K562 (cell line): ENCODE data around the gene INTS1. TPM values are rescaled to one million over a fixed set of nuclear protein-coding genes. Genes with fewer than 3 reads are reported as not detected.
A peak's percentile ranks its signal among the peaks of the same experiment; 100 is the strongest.

Experiments used
- ATAC-seq: fragments of 200-7000 bp; cut with Tn5 transposase; 3 replicates; pipeline ENCODE4 v1.9.1; 2020; ENCODE audit warnings: moderate library complexity
- BruUV-seq: library from RNA; stranded (reverse); fragments of 400-500 nt; replicated peaks from 2 replicates; lab custom pipeline; 2021; lab: Mats Ljungman, UMichigan
- CTCF ChIA-PET: fragments of 300-600 bp; formaldehyde crosslinking; extraction: SDS; loops from one replicate; lab custom pipeline; 2021; ENCODE audit warnings: low intra/inter-chr PET ratio; lab: Yijun Ruan, JAX
- POLR2A ChIA-PET: fragments of 300-600, 350-650 bp; sonication (Branson Sonifier 250); formaldehyde crosslinking; extraction: SDS; loops from one replicate; lab custom pipeline; 2021; ENCODE audit warnings: antibody characterized with exemption, inconsistent platforms; lab: Yijun Ruan, JAX
- DNase-seq, 4 experiments: peaks; one replicate each; pipeline versions ENCODE4 v3.0.0 to v3.0.0-alpha.2; 2011 to 2018; ENCODE audit warnings: low spot score in 3 of 4, mixed read lengths in 3 of 4; ENCODE audit errors: extremely low read depth in 1 of 4
- FAIRE-seq: peaks from 2 replicates; lab custom pipeline; 2011; peaks lifted over from hg19 to GRCh38; lab: Jason Lieb, UNC
- H2AFZ ChIP-seq: 2 replicates; pipeline ENCODE4 v1.6.0; 2011; ENCODE audit warnings: low read depth, low read length, control low read depth, inconsistent platforms
- H3K27ac ChIP-seq: fragments of 200-600 bp; 3 replicates; pipeline ENCODE4 v1.8.0; 2011; ENCODE audit warnings: low read depth, mild to moderate bottlenecking, control low read depth, inconsistent platforms, low read length, moderate library complexity, mixed read lengths; ENCODE audit errors: extremely low read depth
- H3K27me3 ChIP-seq, 2 experiments: fragments of 300-600 bp in 1 of 2; 2 replicates in 1 of 2; 3 replicates in 1 of 2; pipeline versions ENCODE4 v1.6.0 to v1.8.0; 2011; ENCODE audit warnings: inconsistent platforms in 2 of 2, low read length in 2 of 2, mild to moderate bottlenecking in 1 of 2, mixed read lengths in 1 of 2, moderate library complexity in 1 of 2; ENCODE audit not compliant: control insufficient read depth in 2 of 2, insufficient read depth in 2 of 2
- H3K36me3 ChIP-seq: fragments of 300-600 bp; 3 replicates; pipeline ENCODE4 v1.8.0; 2011; ENCODE audit warnings: mild to moderate bottlenecking, low read length, inconsistent platforms; ENCODE audit not compliant: control insufficient read depth, insufficient read depth
- H3K4me1 ChIP-seq, 2 experiments: fragments of 200-600 bp in 1 of 2; replicated peaks in 1 of 2; 2 replicates in 1 of 2; 3 replicates in 1 of 2; pipeline versions ENCODE4 v1.5.1 to v1.8.0; 2011; ENCODE audit warnings: inconsistent platforms in 2 of 2, low read length in 2 of 2, mild to moderate bottlenecking in 1 of 2, mixed read lengths in 1 of 2, moderate library complexity in 1 of 2; ENCODE audit not compliant: control insufficient read depth in 2 of 2, insufficient read depth in 2 of 2
- H3K4me2 ChIP-seq: 2 replicates; pipeline ENCODE4 v1.6.1; 2011; ENCODE audit warnings: low read length, control low read depth, inconsistent platforms, mixed read lengths; ENCODE audit not compliant: insufficient read depth
- H3K4me3 ChIP-seq: fragments of 200-600 bp; sonication (generic), shearing (Covaris generic); 2 replicates; pipeline ENCODE4 v1.5.1; 2016; ENCODE audit warnings: control low read depth, inconsistent platforms
- H3K79me2 ChIP-seq: fragments of 200-600 bp; 3 replicates; pipeline ENCODE4 v1.8.0; 2011; ENCODE audit warnings: low read length, inconsistent platforms; ENCODE audit not compliant: control insufficient read depth, insufficient read depth
- H3K9ac ChIP-seq, 2 experiments: 2 replicates each; pipeline versions ENCODE4 v1.6.0 to v1.6.1; 2011; ENCODE audit warnings: low read depth in 2 of 2, low read length in 2 of 2, control low read depth in 1 of 2, inconsistent platforms in 1 of 2, mild to moderate bottlenecking in 1 of 2, mixed read lengths in 1 of 2; ENCODE audit not compliant: insufficient read depth in 1 of 2
- H3K9me1 ChIP-seq: one replicate; pipeline ENCODE4 v1.6.0; 2011; ENCODE audit warnings: inconsistent platforms, mild to moderate bottlenecking, low read length, moderate library complexity; ENCODE audit not compliant: control insufficient read depth, insufficient read depth
- H3K9me3 ChIP-seq: replicated peaks from 2 replicates; pipeline ENCODE4 v1.5.1; 2011; ENCODE audit warnings: low read depth, low read length, inconsistent platforms; ENCODE audit not compliant: control insufficient read depth, insufficient read depth
- H4K20me1 ChIP-seq: replicated peaks from 2 replicates; pipeline ENCODE4 v1.6.1; 2011; ENCODE audit warnings: low read length, inconsistent platforms, mixed read lengths; ENCODE audit not compliant: control insufficient read depth, insufficient read depth
- CBX2 ChIP-seq: fragments of 200-600 bp; sonication (generic); IDR thresholded peaks from one replicate; pipeline ENCODE4 v1.6.1; 2012; ENCODE audit warnings: mild to moderate bottlenecking, low read length, inconsistent platforms; ENCODE audit not compliant: insufficient read depth, poor library complexity, severe bottlenecking
- HLTF ChIP-seq: fragments of 450-650 bp; IDR thresholded peaks from 2 replicates; pipeline ENCODE4 v1.6.1; 2016
- HOXB6 ChIP-seq: fragments of 250-450 bp; sonication (Bioruptor Pico); IDR thresholded peaks from 2 replicates; pipeline ENCODE4 v1.5.1; 2022; ENCODE audit warnings: mild to moderate bottlenecking, borderline replicate concordance
- NONO ChIP-seq, 2 experiments: fragments of 200-400 bp in 1 of 2; fragments of 450-650 bp in 1 of 2; formaldehyde crosslinking in 1 of 2; IDR thresholded peaks; 2 replicates each; pipeline ENCODE4 v1.6.1; 2017; ENCODE audit warnings: low read depth in 2 of 2, mild to moderate bottlenecking in 2 of 2, moderate library complexity in 2 of 2, low read length in 1 of 2
- POLR2G ChIP-seq: fragments of 200-400 bp; formaldehyde crosslinking; IDR thresholded peaks from 2 replicates; pipeline ENCODE4 v1.6.1; 2017; ENCODE audit warnings: low read depth, mild to moderate bottlenecking, antibody characterized with exemption, low read length, moderate library complexity
- ZNF263 ChIP-seq: sonication (generic); formaldehyde crosslinking; IDR thresholded peaks from 2 replicates; pipeline ENCODE4 v1.8.0; 2022; ENCODE audit warnings: mild to moderate bottlenecking, missing genetic modification reagents, borderline replicate concordance
- ZNF407 ChIP-seq: fragments of 450-650 bp; IDR thresholded peaks from 2 replicates; pipeline ENCODE4 v1.6.1; 2016; ENCODE audit warnings: low read depth
- ZNF699 ChIP-seq: fragments of 250-450 bp; sonication (Bioruptor Pico); IDR thresholded peaks from 2 replicates; pipeline ENCODE4 v1.8.0; 2021; ENCODE audit warnings: mild to moderate bottlenecking, moderate library complexity; ENCODE audit not compliant: insufficient replicate concordance
- WGBS: fragments of 100-300 bp; shearing (Covaris generic); methylation state at CpG from one replicate; pipeline ENCODE4 v1.1.6; 2016; ENCODE audit warnings: low coverage, mixed read lengths; ENCODE audit not compliant: insufficient coverage; ENCODE audit errors: missing lambda C conversion rate; 5-methylcytosine and 5-hydroxymethylcytosine counted together
- in situ Hi-C: fragments of 300-500 bp; cut with MboI; formaldehyde crosslinking; loops from 4 replicates; pipeline ENCODE4 v1.15.0; 2018; ENCODE audit warnings: inconsistent platforms, mixed read lengths
- intact Hi-C: fragments of 100-400 bp; cut with micrococcal nuclease; formaldehyde crosslinking; loops from 2 replicates; pipeline ENCODE4 v1.14.2; 2022
- polyA plus RNA-seq, 8 experiments: library from polyadenylated mRNA; depleted of rRNA in 4 of 8; stranded (reverse) in 5 of 8; unstranded in 3 of 8; fragments of >200 nt; fragmentation: Nextera tagmentation in 2 of 8; fragmentation: Illumina TruSeq in 1 of 8; extraction: Ambion mirVana in 2 of 8; extraction: Trizol in 1 of 8; gene quantifications; 2 replicates each; pipeline versions ENCODE4 v1.2.1 to v1.2.3, GENCODE V29; 2011 to 2014; ENCODE audit warnings: inconsistent platforms in 1 of 8, missing spikeins in 1 of 8
- total RNA-seq, 7 experiments: library from RNA; depleted of rRNA in 6 of 7; stranded (reverse); fragments of >200 nt in 6 of 7; fragmentation: Illumina TruSeq in 2 of 7; extraction: Trizol in 2 of 7; gene quantifications; 2 replicates each; pipeline versions ENCODE4 v1.2.1 to v1.2.3, GENCODE V29; 2011 to 2021; ENCODE audit warnings: low replicate concordance in 1 of 7
- TF ChIP-seq, protein P1 (sequence below), 3 experiments: IDR thresholded peaks in 2 of 3; conservative IDR thresholded peaks in 1 of 3; 2 replicates each; pipeline ENCODE4 v1.5.1; 2011 to 2012; ENCODE audit warnings: low read length in 3 of 3, mild to moderate bottlenecking in 3 of 3, control low read depth in 2 of 3, improper control_type of control experiment in 1 of 3, inconsistent platforms in 1 of 3, low read depth in 1 of 3, mixed read lengths in 1 of 3, moderate library complexity in 1 of 3; ENCODE audit not compliant: insufficient read depth in 2 of 3

INTS1 gene
- total and polyA plus RNA-seq, 9 of the 15 experiments (the other 6 are each of a cell fraction or from before 2014, with no cell fraction given): 0.34 to 119 (median 18.5) TPM

DNA sequence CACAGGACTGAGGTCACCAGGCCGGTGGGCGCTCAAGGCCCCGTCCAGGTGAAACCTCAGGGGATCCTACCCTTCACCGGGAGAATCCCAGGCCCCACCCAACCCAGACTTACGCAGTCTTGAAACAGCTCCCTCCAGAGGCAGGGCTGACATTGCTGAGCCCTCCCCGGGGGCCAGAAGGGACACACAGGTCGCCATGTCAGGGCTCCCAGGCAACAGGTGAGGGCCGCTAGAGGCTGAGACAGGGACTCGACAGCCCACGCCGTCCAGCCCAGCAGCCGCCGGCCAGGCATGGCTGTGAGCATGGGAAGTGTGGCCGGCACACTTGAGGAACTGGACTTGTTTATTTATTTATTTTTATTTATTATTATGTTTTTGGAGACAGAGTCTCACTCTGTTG lies 55.2 kb downstream of the INTS1 start:
- 80% methylated on average over 14 of the region's 14 CpGs for WGBS
- TF ChIP-seq ZNF699 (no peak), ZNF263 (CRISPR knock-in tag) (0 out of 2 replicates have a peak, but pooled peaks have one; percentile 15), HLTF (no peak), ZNF407 (no peak), NONO (IDR thresholded peaks at IDR 0.05; ENCODE audit: low read depth in 2 of 2, low read length in 1 of 2) (no peak), HOXB6 (CRISPR knock-in tag) (no peak), CBX2 (no peak), POLR2G (0 out of 2 replicates have a peak, but pooled peaks have one; percentile 11)
- TF ChIP-seq, protein P1, sequence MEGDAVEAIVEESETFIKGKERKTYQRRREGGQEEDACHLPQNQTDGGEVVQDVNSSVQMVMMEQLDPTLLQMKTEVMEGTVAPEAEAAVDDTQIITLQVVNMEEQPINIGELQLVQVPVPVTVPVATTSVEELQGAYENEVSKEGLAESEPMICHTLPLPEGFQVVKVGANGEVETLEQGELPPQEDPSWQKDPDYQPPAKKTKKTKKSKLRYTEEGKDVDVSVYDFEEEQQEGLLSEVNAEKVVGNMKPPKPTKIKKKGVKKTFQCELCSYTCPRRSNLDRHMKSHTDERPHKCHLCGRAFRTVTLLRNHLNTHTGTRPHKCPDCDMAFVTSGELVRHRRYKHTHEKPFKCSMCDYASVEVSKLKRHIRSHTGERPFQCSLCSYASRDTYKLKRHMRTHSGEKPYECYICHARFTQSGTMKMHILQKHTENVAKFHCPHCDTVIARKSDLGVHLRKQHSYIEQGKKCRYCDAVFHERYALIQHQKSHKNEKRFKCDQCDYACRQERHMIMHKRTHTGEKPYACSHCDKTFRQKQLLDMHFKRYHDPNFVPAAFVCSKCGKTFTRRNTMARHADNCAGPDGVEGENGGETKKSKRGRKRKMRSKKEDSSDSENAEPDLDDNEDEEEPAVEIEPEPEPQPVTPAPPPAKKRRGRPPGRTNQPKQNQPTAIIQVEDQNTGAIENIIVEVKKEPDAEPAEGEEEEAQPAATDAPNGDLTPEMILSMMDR (IDR thresholded peaks at IDR 0.05 in 2 of 3, conservative IDR thresholded peaks at IDR 0.05 in 1 of 3; ENCODE audit: insufficient read depth in 2 of 3, low read depth in 1 of 3, low read length in 3 of 3): peak; percentile 13 to 33 (median 28); a peak in 3 of 6 replicates

More for the DNA sequence above, 55.2 kb downstream of the INTS1 start:
- intact Hi-C loops: no loop called here
- no peaks in the 10 kb centered on the region for H3K27me3 ChIP-seq
- ChIA-PET POLR2A (interaction anchor here (0.6 to 2.3 kb wide), 6 partner anchors 8 to 75 kb away, joined by 3 to 12 read pairs (median 4); no protein-coding TSS in a partner anchor), CTCF (no interaction called here)
- no peak overlapping the region for H3K4me3 ChIP-seq
- H3K4me2 ChIP-seq: no peak overlapping the region
- H3K36me3 ChIP-seq: peaks cover 77% of the 10 kb centered on the region; the same call in 1 of the 3 replicates
- H3K27ac ChIP-seq: no peak overlapping the region
- H3K9me1 ChIP-seq: no peaks in the 10 kb centered on the region
- H3K9ac ChIP-seq: no peak overlapping the region
- no peaks in the 10 kb centered on the region for H3K9me3 ChIP-seq
- in situ Hi-C loops: no loop called here
- H4K20me1 ChIP-seq: peaks cover 11% of the 10 kb centered on the region; the same call in 1 of the 2 replicates
- peaks cover 0 to 84% of the 10 kb centered on the region in 2 experiments; a peak in 2 of 5 replicates for H3K4me1 ChIP-seq
- no peak overlapping the region for H2AFZ ChIP-seq
- no TSS peak for BruUV-seq
- peaks cover 36% of the 10 kb centered on the region for H3K79me2 ChIP-seq
- FAIRE-seq (no peak), DNase-seq (peak in 1 of 4 experiments; percentile 24), ATAC-seq (peak; percentile 72)
